Neuronal stem cell (in vitro differentiated cells): ENCODE data around the gene PLD5.

Experiments
- DNase-seq: peaks from one replicate; pipeline ENCODE4 v3.0.0-alpha.2; 2013; ENCODE audit warnings: low spot score
- H2AFZ ChIP-seq: one replicate; pipeline ENCODE4 v1.6.1; 2013; ENCODE audit warnings: mild to moderate bottlenecking, low read length, inconsistent platforms
- H2AK5ac ChIP-seq: 2 replicates; pipeline ENCODE4 v1.6.1; 2013; ENCODE audit warnings: low read depth, mild to moderate bottlenecking, inconsistent platforms, low read length, moderate library complexity, mixed read lengths
- H2BK120ac ChIP-seq: 2 replicates; pipeline ENCODE4 v1.6.1; 2013; ENCODE audit warnings: low read depth, mild to moderate bottlenecking, inconsistent platforms, low read length, moderate library complexity, mixed read lengths
- H2BK12ac ChIP-seq: one replicate; pipeline ENCODE4 v1.6.1; 2013; ENCODE audit warnings: low read length, inconsistent platforms
- H2BK15ac ChIP-seq: 2 replicates; pipeline ENCODE4 v1.6.1; 2013; ENCODE audit warnings: mild to moderate bottlenecking, low read length, inconsistent platforms, mixed read lengths
- H2BK5ac ChIP-seq: one replicate; pipeline ENCODE4 v1.6.1; 2013; ENCODE audit warnings: inconsistent platforms, mild to moderate bottlenecking, low read length, moderate library complexity
- H3K14ac ChIP-seq: one replicate; pipeline ENCODE4 v1.6.1; 2013; ENCODE audit warnings: low read length, inconsistent platforms
- H3K18ac ChIP-seq: 2 replicates; pipeline ENCODE4 v1.6.1; 2013; ENCODE audit warnings: low read length, inconsistent platforms
- H3K23ac ChIP-seq: 2 replicates; pipeline ENCODE4 v1.6.1; 2013; ENCODE audit warnings: low read depth, mild to moderate bottlenecking, mixed read lengths, low read length, inconsistent platforms; ENCODE audit not compliant: poor library complexity
- H3K27ac ChIP-seq: replicated peaks from 3 replicates; pipeline ENCODE4 v1.5.1; 2013; ENCODE audit warnings: low read length, inconsistent platforms
- H3K27me3 ChIP-seq, 3 experiments: 2 replicates each; pipeline ENCODE4 v1.6.1; 2013; ENCODE audit warnings: low read length in 3 of 3, mild to moderate bottlenecking in 2 of 3, inconsistent platforms in 1 of 3, low read depth in 1 of 3, mixed read lengths in 1 of 3, moderate library complexity in 1 of 3; ENCODE audit not compliant: control insufficient read depth in 3 of 3, insufficient read depth in 3 of 3
- H3K36me3 ChIP-seq, 2 donors: replicated peaks in 1 of 2; 2 replicates each; pipeline ENCODE4 v1.6.1; 2013; ENCODE audit warnings: low read length in 2 of 2; ENCODE audit not compliant: control insufficient read depth in 2 of 2, insufficient read depth in 2 of 2
- H3K4ac ChIP-seq: 2 replicates; pipeline ENCODE4 v1.6.1; 2013; ENCODE audit warnings: inconsistent platforms, mild to moderate bottlenecking, low read length, moderate library complexity
- H3K4me1 ChIP-seq, 2 donors: 1 replicate in 1 of 2; 2 replicates in 1 of 2; pipeline ENCODE4 v1.6.1; 2013; ENCODE audit warnings: low read length in 2 of 2, low read depth in 1 of 2; ENCODE audit not compliant: control insufficient read depth in 2 of 2, insufficient read depth in 1 of 2
- H3K4me2 ChIP-seq: one replicate; pipeline ENCODE4 v1.6.1; 2013; ENCODE audit warnings: mild to moderate bottlenecking, low read length, inconsistent platforms; ENCODE audit not compliant: insufficient read depth, poor library complexity, severe bottlenecking
- H3K4me3 ChIP-seq, 2 donors: 2 replicates each; pipeline ENCODE4 v1.5.1; 2013; ENCODE audit warnings: low read length in 2 of 2, mild to moderate bottlenecking in 2 of 2, inconsistent platforms in 1 of 2, moderate library complexity in 1 of 2
- H3K79me1 ChIP-seq: one replicate; pipeline ENCODE4 v1.6.1; 2013; ENCODE audit warnings: low read depth, mild to moderate bottlenecking, inconsistent platforms, low read length, moderate library complexity
- H3K9ac ChIP-seq: one replicate; pipeline ENCODE4 v1.6.1; 2013; ENCODE audit warnings: mild to moderate bottlenecking, low read depth, low read length, inconsistent platforms; ENCODE audit not compliant: poor library complexity
- H3K9me3 ChIP-seq, 2 donors: replicated peaks in 1 of 2; 2 replicates each; pipeline versions ENCODE3 to v1.6.1; 2013; ENCODE audit warnings: low read length in 2 of 2, mild to moderate bottlenecking in 2 of 2, inconsistent platforms in 1 of 2, low read depth in 1 of 2, mixed read lengths in 1 of 2, moderate library complexity in 1 of 2; ENCODE audit not compliant: control insufficient read depth in 2 of 2, insufficient read depth in 1 of 2
- H4K8ac ChIP-seq: one replicate; pipeline ENCODE4 v1.6.1; 2013; ENCODE audit warnings: low read depth, mild to moderate bottlenecking, inconsistent platforms, low read length, moderate library complexity
- H4K91ac ChIP-seq: one replicate; pipeline ENCODE4 v1.6.1; 2013; ENCODE audit warnings: low read length, low read depth, mild to moderate bottlenecking, inconsistent platforms; ENCODE audit not compliant: poor library complexity
- WGBS, 2 donors: extraction: QIAGEN DNeasy Blood & Tissue Kit; methylation state at CpG; one replicate each; pipeline ENCODE4 v1.1.7; 2013; ENCODE audit warnings: missing lambda C conversion rate in 2 of 2, mixed read lengths in 1 of 2; ENCODE audit not compliant: insufficient read length in 2 of 2, insufficient replicate concordance in 1 of 2; ENCODE audit errors: extremely low coverage in 2 of 2; 5-methylcytosine and 5-hydroxymethylcytosine counted together

Gene PLD5

GRCh38 chr1:242405947-242406346, 118.5 kb downstream of the PLD5 start:
- Histone ChIP-seq H3K23ac (no peak overlapping the region), H3K18ac (no peak overlapping the region), H4K8ac (no peak overlapping the region), H2BK15ac (no peak overlapping the region), H3K79me1 (no peaks in the 10 kb centered on the region), H3K4ac (no peak overlapping the region), H3K27ac (no peak overlapping the region), H2BK120ac (no peak overlapping the region), H3K9ac (no peak overlapping the region), H3K36me3 (no peaks in the 10 kb centered on the region), H3K27me3 (no peaks in the 10 kb centered on the region), H3K4me3 (no peak overlapping the region), H2AFZ (no peak overlapping the region), H3K9me3 (peaks cover 2% of the 10 kb centered on the region in 2 donors), H3K4me1 (no peaks in the 10 kb centered on the region), H2BK5ac (no peak overlapping the region), H3K4me2 (no peak overlapping the region), H4K91ac (no peak overlapping the region), H2AK5ac (no peak overlapping the region), H3K14ac (no peak overlapping the region), H2BK12ac (no peak overlapping the region)
- WGBS, 2 donors = no CpG with 5 or more reads among the region's 2 CpGs
- no peak for DNase-seq

DNA sequence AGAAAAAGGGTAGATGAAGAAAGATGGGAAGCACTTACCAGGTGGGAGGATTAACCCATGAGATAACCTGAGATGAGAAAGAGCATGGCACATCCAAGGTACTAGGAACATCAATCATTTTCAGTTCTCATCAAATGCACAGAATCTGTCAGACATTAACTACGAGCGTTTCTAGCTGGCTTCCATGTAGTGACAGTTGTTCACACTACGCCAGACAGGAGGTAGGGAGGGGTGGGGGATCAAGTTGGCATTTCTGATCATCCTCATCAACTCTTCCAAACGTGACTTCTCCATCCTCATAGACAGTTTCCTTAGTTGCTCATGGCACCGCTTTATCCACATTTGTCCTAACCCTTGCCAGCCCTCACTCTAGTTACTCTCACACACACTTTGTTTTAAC, 120.2 kb downstream of the PLD5 start:
- Histone ChIP-seq H3K9me3 (peaks cover 0 to 2% of the 10 kb centered on the region in 2 donors), H2BK15ac (no peak overlapping the region), H3K18ac (no peak overlapping the region), H3K9ac (no peak overlapping the region), H3K79me1 (no peaks in the 10 kb centered on the region), H2AFZ (no peak overlapping the region), H4K91ac (no peak overlapping the region), H3K36me3 (no peaks in the 10 kb centered on the region), H3K23ac (no peak overlapping the region), H3K4ac (no peak overlapping the region), H2BK120ac (no peak overlapping the region), H3K4me2 (no peak overlapping the region), H3K27ac (no peak overlapping the region), H4K8ac (no peak overlapping the region), H3K14ac (no peak overlapping the region), H2AK5ac (no peak overlapping the region), H3K4me3 (no peak overlapping the region), H2BK5ac (no peak overlapping the region), H3K27me3 (no peaks in the 10 kb centered on the region), H2BK12ac (no peak overlapping the region), H3K4me1 (no peaks in the 10 kb centered on the region)
- no peak for DNase-seq
- no CpG with 5 or more reads among the region's 5 CpGs for WGBS, 2 donors

DNA sequence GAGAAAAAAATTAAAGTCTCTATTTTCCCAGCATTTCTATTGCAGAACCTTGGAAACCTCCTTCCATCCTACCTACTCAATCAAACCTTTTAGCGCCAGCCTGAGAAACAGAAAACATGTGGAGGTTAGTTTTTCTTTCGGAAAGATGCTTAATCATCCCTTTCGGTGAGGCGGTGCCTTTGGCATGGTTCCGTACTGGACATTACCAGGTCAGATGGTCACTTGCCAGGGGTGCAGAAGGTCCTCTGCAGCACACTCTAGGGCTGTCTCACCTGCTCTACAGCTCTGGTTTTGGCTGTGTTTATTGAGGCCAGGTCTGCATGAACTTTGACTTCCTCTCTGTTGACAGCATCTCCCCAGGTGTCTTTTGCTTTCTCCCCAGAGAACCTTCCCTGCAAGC, 121.5 kb downstream of the PLD5 start:
- Histone ChIP-seq H2BK120ac (no peak overlapping the region), H2BK15ac (no peak overlapping the region), H3K79me1 (no peaks in the 10 kb centered on the region), H2BK5ac (no peak overlapping the region), H3K18ac (no peak overlapping the region), H3K4me3 (no peak overlapping the region), H3K9ac (no peak overlapping the region), H3K36me3 (no peaks in the 10 kb centered on the region), H2AFZ (no peak overlapping the region), H3K27ac (no peak overlapping the region), H2AK5ac (no peak overlapping the region), H3K27me3 (no peaks in the 10 kb centered on the region), H3K4me1 (no peaks in the 10 kb centered on the region), H3K4me2 (no peak overlapping the region), H3K14ac (no peak overlapping the region), H3K4ac (no peak overlapping the region), H2BK12ac (no peak overlapping the region), H4K91ac (no peak overlapping the region), H3K9me3 (no peaks in the 10 kb centered on the region), H3K23ac (no peak overlapping the region), H4K8ac (no peak overlapping the region)
- WGBS, 2 donors = no CpG with 5 or more reads among the region's 5 CpGs
- DNase-seq = no peak

DNA sequence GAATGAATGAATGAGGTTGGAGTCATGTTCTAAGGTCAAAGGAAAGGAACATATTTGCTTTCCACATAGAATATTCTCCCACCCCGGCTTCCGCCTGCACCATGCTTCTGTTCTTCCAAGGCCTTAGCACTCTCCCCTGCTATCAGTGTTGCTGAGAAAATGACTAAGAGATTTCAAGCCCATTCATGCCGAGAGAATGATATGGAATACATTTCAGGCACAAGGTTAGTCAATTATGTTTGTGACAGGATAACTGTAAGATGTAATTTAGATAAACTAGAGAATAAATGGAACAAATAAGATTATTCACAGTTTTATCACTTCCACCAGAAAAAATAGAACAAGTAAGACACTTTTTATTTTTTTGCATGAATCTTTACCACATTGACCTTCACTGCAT, 122.6 kb downstream of the PLD5 start:
- Histone ChIP-seq H3K36me3 (no peaks in the 10 kb centered on the region), H2BK120ac (no peak overlapping the region), H3K4me1 (no peaks in the 10 kb centered on the region), H3K4me2 (no peak overlapping the region), H3K14ac (no peak overlapping the region), H3K23ac (no peak overlapping the region), H3K9ac (no peak overlapping the region), H3K4me3 (no peak overlapping the region), H3K27me3 (no peaks in the 10 kb centered on the region), H4K8ac (no peak overlapping the region), H3K9me3 (no peaks in the 10 kb centered on the region), H2AK5ac (no peak overlapping the region), H3K4ac (no peak overlapping the region), H3K27ac (no peak overlapping the region), H2BK15ac (no peak overlapping the region), H2BK12ac (no peak overlapping the region), H3K18ac (no peak overlapping the region), H2AFZ (no peak overlapping the region), H4K91ac (no peak overlapping the region), H2BK5ac (no peak overlapping the region), H3K79me1 (no peaks in the 10 kb centered on the region)
- WGBS, 2 donors = no CpG with 5 or more reads among the region's 3 CpGs
- no peak for DNase-seq
